Stomach smooth muscle (tissue), 2 donors: ENCODE data around the gene RAB12.

Source experiments
- H3K27ac ChIP-seq: one replicate; pipeline ENCODE4 v1.7.0; 2013; ENCODE audit warnings: mild to moderate bottlenecking, low read length, inconsistent platforms
- H3K27me3 ChIP-seq, 2 donors: one replicate each; pipeline ENCODE4 v1.7.0; 2013; ENCODE audit warnings: low read length in 2 of 2; ENCODE audit not compliant: insufficient read depth in 2 of 2, control insufficient read depth in 1 of 2
- H3K36me3 ChIP-seq, 2 donors: one replicate each; pipeline ENCODE4 v1.7.0; 2013; ENCODE audit warnings: low read length in 2 of 2; ENCODE audit not compliant: control insufficient read depth in 2 of 2, insufficient read depth in 2 of 2
- H3K4me1 ChIP-seq: one replicate; pipeline ENCODE4 v1.7.0; 2013; ENCODE audit warnings: low read length; ENCODE audit not compliant: control insufficient read depth, insufficient read depth
- H3K4me3 ChIP-seq, 2 donors: one replicate each; pipeline ENCODE4 v1.7.0; 2013; ENCODE audit warnings: low read length in 2 of 2
- H3K9ac ChIP-seq, 2 donors: one replicate each; pipeline ENCODE4 v1.7.0; 2013; ENCODE audit warnings: low read length in 2 of 2, mild to moderate bottlenecking in 1 of 2
- H3K9me3 ChIP-seq, 2 donors: one replicate each; pipeline ENCODE4 v1.7.0; 2013; ENCODE audit warnings: low read length in 2 of 2; ENCODE audit not compliant: control insufficient read depth in 2 of 2
- donor health status: healthy.
- donor health status: Pancreatic carcinoma.

Gene RAB12

DNA sequence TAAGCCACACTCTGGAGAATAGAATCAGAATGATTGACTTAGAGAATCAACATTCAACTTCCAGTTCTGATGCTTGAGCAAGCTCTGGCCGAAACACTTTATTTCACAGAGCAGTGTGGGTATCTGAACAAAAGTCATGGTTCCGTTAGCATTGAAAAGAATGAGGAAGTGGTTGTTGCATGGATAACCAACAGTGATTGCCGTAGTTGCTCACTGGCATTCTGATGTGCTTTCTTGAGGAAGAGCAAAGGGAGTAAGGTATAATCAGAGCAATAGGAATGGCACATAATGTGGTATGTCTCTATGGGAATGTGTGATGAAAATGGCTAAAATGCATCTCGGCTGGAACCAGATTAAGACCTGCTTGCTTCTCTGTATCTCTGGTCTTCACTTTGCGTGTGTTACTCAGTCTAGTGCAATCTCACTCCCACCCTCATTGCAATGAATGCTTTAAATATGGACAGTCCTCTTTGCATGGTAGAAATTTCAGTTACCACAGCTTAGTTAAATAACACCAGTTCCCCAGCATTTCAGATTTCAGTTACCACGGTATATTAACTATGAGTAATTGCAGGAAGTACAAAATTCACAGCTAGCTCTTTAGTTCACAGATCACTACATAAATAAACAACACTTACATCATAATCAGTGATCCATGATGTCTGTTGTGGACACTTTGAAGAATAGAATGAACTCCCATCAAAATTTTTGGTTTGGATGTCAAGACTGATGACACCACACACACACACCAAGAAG is 7.8 kb upstream of the RAB12 start:
- H3K4me3 ChIP-seq, result no peak overlapping the region
- no peaks in the 10 kb centered on the region for H3K36me3 ChIP-seq
- H3K9ac ChIP-seq, result no peak overlapping the region
- H3K4me1 ChIP-seq, result no peaks in the 10 kb centered on the region
- no peaks in the 10 kb centered on the region for H3K9me3 ChIP-seq
- H3K27me3 ChIP-seq, result no peaks in the 10 kb centered on the region
- no peak overlapping the region for H3K27ac ChIP-seq

DNA sequence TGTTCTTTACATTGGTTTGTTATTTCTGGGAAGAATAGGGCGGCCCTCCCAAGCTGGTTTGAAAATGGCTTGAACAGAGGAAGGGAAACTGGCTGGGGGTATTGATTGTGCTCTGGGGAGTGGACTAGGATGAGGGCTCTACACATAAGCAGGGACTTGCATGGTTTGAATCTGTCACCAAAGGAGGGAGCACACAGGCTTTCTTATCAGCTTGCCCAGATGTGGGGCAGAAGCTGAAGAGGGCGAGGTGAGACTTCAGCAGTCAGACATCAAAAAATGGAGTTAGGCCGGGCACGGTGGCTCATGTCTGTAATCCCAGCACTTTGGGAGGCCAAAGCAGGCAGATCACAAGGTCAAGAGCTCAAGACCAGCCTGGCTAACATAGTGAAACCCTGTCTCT is 7.2 kb upstream of the RAB12 start:
- no peak overlapping the region for H3K9ac ChIP-seq
- H3K4me1 ChIP-seq, result no peaks in the 10 kb centered on the region
- H3K36me3 ChIP-seq, result no peaks in the 10 kb centered on the region
- no peak overlapping the region for H3K4me3 ChIP-seq
- H3K27ac ChIP-seq, result no peak overlapping the region
- no peaks in the 10 kb centered on the region for H3K27me3 ChIP-seq
- no peaks in the 10 kb centered on the region for H3K9me3 ChIP-seq

DNA sequence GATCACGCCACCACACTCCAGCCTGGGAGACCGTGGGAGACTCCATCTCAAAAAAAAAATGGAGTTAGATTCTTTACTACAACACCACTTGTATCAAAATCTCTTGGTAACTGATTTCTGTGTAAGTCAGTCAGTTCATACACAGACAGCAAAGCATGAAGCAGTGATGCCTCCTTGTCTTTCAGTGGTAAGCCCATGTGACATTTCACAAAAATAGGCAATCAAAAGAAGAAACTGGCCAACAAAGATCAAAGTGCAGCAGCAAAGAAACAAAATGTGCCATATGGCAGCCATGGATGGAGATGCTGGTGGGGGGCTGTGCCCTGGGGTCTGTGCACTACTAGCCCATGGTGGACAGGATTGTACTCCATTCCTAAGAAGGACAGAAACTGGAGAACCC is 6.7 kb upstream of the RAB12 start:
- H3K9ac ChIP-seq, result no peak overlapping the region
- H3K27me3 ChIP-seq, result no peaks in the 10 kb centered on the region
- H3K4me3 ChIP-seq, result no peak overlapping the region
- H3K4me1 ChIP-seq, result peaks cover 2% of the 10 kb centered on the region
- no peak overlapping the region for H3K27ac ChIP-seq
- H3K36me3 ChIP-seq, result no peaks in the 10 kb centered on the region
- no peaks in the 10 kb centered on the region for H3K9me3 ChIP-seq

DNA sequence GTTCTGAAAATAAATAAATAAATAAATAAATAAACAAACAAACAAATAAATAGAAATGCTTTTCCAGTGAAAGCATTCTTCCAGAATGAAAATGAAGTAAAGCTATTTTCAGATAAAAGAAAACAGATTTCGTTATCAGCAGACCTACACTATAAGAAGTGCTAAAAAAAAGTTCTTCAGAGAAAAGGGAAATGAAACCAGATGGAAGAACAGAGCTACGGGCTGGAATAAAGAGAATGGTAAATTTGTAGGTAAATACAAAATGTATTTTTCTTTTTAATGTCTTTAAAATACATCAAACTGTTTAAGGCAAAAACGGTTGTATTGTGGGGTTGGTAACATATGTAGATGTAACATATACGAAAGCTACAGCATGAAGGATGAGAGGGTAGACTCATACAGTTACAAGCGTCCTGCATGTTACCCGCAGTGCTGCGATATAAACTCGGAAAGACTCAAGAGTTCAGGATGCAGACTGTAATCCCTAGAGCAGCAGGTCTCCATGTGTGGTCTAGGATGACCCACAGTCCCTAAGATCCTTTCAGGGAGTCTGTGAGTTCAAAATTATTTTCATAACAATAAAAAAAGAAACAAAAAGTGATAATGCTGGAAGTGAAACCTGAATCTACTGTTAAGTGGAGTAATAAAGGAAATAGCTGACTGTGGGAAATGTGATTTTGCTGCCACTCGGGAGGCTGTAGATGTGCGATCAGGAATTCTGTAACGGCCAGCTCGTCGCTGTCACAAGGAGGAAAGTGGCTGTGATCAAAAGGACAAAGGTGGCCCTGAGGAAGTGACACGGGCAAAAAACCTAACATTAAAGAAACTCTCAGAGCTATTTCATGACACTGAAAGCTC is 5.3 kb upstream of the RAB12 start:
- H3K9me3 ChIP-seq, result no peaks in the 10 kb centered on the region
- H3K27me3 ChIP-seq, result no peaks in the 10 kb centered on the region
- H3K27ac ChIP-seq, result no peak overlapping the region
- H3K4me3 ChIP-seq, result no peak overlapping the region
- H3K9ac ChIP-seq, result no peak overlapping the region
- H3K36me3 ChIP-seq, result no peaks in the 10 kb centered on the region
- peaks cover 11% of the 10 kb centered on the region for H3K4me1 ChIP-seq

DNA sequence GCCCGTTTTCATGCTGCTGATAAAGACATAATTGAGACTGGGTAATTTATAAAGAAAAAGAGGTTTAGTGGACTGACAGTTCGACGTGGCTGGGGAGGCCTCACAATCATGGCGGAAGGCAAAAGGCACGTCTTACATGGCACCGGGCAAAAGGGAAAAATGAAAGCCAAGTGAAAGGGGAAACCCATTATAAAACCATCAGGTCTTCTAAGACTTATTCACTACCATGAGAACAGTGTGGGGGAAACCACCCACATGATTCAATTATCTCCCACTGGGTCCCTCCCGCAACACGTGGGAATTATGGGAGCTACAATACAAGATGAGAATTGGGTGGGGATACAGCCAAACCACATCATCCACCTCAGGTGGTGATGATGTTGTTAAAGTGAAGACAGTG is 3.3 kb upstream of the RAB12 start:
- H3K9me3 ChIP-seq, result no peaks in the 10 kb centered on the region
- no peaks in the 10 kb centered on the region for H3K27me3 ChIP-seq
- peaks cover 19% of the 10 kb centered on the region for H3K4me1 ChIP-seq
- no peak overlapping the region for H3K4me3 ChIP-seq
- no peaks in the 10 kb centered on the region for H3K36me3 ChIP-seq
- no peak overlapping the region for H3K27ac ChIP-seq
- no peak overlapping the region for H3K9ac ChIP-seq

DNA sequence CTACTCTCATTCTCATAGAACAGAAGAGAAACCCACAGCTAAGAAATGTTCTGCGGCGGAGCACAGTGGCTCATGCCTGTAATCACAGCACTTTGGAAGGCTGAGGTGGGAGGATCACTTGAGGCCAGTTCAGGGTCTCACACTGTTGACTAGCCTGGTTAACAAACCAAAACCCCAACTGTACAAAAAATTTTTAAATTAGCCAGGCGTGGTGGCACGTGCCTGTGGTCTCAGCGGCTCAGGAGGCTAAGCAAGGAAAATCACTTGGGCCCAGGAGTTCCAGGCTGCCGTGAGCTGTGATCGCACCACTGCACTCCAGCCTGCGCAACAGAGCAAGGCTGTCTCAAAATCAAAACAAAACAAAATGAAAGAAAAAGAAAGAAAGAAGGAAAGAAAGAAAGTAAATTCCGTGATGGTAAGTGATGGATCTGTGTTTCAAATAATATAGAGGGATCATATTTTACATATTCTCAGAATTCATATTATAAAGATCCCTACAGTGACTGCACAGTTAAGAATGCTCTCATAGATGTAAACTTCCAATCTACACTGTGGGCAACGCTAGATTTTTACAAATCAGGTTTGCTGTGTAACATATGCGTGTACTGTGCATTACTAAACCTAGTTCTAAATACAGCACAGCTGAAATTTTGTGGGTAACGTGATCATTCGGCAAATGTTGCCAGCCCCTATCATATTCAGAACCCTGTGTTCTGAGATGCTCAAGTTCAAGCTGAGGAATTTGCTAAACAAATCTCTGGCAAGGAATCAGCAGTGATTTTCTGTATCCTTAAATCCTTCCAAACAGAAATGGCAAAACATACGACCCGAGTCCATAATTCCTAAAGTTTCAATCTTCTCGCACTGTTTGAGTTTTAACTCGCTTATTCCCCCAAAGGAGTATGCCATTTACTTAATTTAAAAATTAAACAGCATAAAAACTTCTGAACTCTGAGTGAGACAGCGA is 1.2 kb upstream of the RAB12 start:
- peak overlapping the region; percentile 73 to 82 for H3K9ac ChIP-seq
- H3K36me3 ChIP-seq, result peaks cover 0 to 4% of the 10 kb centered on the region in 2 donors
- peak overlapping the region; percentile 86 to 88 for H3K4me3 ChIP-seq
- H3K27ac ChIP-seq, result peak overlapping the region; percentile 79
- peaks cover 35% of the 10 kb centered on the region for H3K4me1 ChIP-seq
- no peaks in the 10 kb centered on the region for H3K9me3 ChIP-seq
- no peaks in the 10 kb centered on the region for H3K27me3 ChIP-seq

DNA sequence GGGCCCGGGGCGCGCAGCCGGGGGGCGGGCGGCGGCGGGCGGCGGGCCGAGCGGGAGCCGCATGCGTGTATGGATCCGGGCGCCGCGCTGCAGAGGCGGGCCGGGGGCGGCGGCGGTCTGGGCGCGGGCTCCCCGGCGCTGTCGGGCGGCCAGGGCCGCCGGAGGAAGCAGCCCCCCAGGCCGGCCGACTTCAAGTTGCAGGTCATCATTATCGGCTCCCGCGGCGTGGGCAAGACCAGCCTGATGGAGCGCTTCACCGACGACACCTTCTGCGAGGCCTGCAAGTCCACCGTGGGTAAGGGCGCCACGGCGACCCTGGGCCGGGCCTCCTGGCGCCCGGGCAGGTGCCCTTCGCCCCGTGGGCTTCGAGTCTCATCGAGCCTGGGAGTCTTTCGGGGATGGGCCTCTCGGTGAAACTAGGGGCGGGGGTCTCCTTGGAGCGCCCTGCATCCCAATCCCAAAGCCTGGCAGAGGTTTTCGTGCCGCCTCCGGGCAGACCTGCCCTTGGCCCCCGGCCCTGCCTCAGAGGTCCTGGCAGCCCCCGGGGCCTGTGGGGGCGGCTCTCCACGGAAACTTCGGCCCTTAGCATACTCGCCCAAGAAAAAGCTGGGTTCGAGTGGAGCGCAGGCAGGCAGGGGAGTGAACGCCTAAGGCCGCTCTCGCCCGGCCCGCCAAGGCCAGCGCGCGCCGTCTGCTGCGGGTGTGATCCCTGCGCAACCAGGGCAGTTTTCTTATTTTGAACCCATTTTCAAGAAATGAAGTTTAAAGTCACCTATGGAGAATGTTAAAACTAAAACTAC is 622 bp downstream of the RAB12 start:
- H3K4me1 ChIP-seq, result peaks cover 41% of the 10 kb centered on the region
- peaks cover 0 to 4% of the 10 kb centered on the region in 2 donors for H3K36me3 ChIP-seq
- H3K4me3 ChIP-seq, result peak overlapping the region; percentile 88 to 91
- H3K27ac ChIP-seq, result peak overlapping the region; percentile 18
- H3K27me3 ChIP-seq, result no peaks in the 10 kb centered on the region
- H3K9me3 ChIP-seq, result no peaks in the 10 kb centered on the region
- peak overlapping the region; percentile 69 to 88 for H3K9ac ChIP-seq

DNA sequence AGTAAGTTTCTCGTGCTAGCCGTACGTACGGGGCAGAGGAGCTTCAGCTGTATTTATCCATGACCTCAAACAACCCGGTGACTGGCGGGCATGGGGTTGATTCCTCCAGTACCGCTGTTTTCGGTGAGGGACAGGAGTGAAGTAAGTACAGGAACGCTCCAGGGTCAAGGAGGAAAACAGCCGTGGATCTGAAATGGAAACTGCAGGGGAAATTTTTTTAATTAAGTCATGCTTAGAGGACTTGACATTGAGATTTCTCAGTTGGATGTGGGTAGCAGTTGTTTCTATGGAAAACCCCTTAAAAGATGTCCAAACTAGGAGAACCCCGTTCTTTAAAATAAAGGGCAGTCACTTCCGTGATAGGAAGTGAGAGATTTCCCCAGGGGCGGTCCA is 1.2 kb downstream of the RAB12 start:
- Histone ChIP-seq H3K36me3 (peaks cover 0 to 4% of the 10 kb centered on the region in 2 donors), H3K4me1 (peaks cover 47% of the 10 kb centered on the region), H3K9ac (peak overlapping the region; percentile 69 to 88), H3K27ac (peak overlapping the region; percentile 18), H3K27me3 (no peaks in the 10 kb centered on the region), H3K9me3 (no peaks in the 10 kb centered on the region), H3K4me3 (peak overlapping the region; percentile 88 to 91)

DNA sequence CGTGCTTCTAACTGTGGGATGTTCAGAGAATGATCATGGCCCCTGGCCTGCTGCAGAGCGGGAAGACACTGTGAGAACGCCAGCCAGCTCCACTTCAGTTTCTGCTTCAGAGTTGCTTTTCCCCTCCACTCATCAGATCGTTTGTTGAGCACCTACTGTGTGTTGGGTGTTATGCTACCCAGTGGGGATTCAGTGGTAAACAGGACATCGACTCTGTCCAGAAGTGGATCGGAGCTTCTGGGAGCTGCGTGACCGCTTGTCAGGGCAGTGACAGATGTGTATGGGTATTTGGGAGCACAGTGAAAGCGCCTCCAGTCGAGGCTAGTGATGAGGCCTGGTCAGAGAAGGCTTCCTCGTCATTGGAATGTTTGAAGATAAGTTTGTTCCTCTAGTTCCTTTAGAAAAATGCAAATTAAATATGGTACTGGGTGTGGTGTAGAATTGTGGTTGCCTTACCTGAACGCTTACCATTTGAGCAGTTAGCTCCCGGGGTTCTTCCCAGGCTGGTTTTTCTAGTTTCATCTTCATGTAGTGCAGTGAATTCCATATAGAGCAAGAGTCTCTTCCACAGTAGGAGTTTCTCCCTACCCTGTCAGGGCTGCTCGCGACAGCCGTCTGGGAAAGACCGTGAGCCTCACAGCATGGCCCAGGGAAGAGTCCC is 2.8 kb downstream of the RAB12 start:
- Histone ChIP-seq H3K27ac (no peak overlapping the region), H3K4me3 (peak overlapping the region; percentile 0 to 88)

More for the DNA sequence above, 2.8 kb downstream of the RAB12 start:
- Histone ChIP-seq H3K27me3 (no peaks in the 10 kb centered on the region), H3K9ac (no peak overlapping the region), H3K9me3 (no peaks in the 10 kb centered on the region), H3K36me3 (peaks cover 0 to 4% of the 10 kb centered on the region in 2 donors), H3K4me1 (peaks cover 54% of the 10 kb centered on the region)
